Measurements from ENCODE around the gene ANTXR1. TPM values are rescaled to one million over a fixed set of nuclear protein-coding genes. Genes with fewer than 3 reads are reported as not detected.
A peak's percentile ranks its signal among the peaks of the same experiment; 100 is the strongest.

Gene ANTXR1
- total RNA-seq, 1 donor from 2014 or later = 54.3 TPM

DNA sequence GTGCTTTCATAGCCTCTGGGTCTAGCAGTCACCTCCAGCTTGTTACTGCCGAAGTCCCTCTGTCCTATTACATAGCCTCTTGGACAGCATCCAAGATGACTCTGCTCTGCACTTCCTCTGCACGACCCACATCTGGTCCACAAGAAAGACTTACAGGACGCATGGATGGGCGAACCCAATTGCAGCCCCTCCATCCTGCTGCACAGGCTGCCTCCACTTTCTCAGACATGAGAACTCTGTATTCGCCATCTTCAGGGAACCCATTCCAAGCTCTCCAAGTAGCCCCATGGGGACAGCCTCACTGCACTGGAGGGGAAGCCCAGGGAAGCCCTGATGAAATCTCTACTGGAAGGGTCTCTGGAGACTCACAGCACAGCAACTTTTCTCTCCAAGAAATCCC lies 201.9 kb downstream of the ANTXR1 start:
- Histone ChIP-seq H3K4me3 (no peak overlapping the region), H3K27ac (no peak overlapping the region), H3K4me1 (peaks cover 28% of the 10 kb centered on the region), H3K36me3 (no peaks in the 10 kb centered on the region), H3K9me3 (no peaks in the 10 kb centered on the region), H3K27me3 (ENCODE audit: low read depth) (no peaks in the 10 kb centered on the region)
- TF ChIP-seq, protein P1, sequence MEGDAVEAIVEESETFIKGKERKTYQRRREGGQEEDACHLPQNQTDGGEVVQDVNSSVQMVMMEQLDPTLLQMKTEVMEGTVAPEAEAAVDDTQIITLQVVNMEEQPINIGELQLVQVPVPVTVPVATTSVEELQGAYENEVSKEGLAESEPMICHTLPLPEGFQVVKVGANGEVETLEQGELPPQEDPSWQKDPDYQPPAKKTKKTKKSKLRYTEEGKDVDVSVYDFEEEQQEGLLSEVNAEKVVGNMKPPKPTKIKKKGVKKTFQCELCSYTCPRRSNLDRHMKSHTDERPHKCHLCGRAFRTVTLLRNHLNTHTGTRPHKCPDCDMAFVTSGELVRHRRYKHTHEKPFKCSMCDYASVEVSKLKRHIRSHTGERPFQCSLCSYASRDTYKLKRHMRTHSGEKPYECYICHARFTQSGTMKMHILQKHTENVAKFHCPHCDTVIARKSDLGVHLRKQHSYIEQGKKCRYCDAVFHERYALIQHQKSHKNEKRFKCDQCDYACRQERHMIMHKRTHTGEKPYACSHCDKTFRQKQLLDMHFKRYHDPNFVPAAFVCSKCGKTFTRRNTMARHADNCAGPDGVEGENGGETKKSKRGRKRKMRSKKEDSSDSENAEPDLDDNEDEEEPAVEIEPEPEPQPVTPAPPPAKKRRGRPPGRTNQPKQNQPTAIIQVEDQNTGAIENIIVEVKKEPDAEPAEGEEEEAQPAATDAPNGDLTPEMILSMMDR (IDR thresholded peaks at IDR 0.05) = no peak
- DNase-seq = no peak
- intact Hi-C loops (cut with DNase I) = no loop called here
- peak; percentile 22 to 43 for ATAC-seq

GRCh38 chr2:69216535-69217332 lies 203.8 kb downstream of the ANTXR1 start:
- Histone ChIP-seq H3K27ac (no peak overlapping the region), H3K27me3 (ENCODE audit: low read depth) (no peaks in the 10 kb centered on the region), H3K4me3 (no peak overlapping the region), H3K36me3 (no peaks in the 10 kb centered on the region), H3K9me3 (no peaks in the 10 kb centered on the region), H3K4me1 (peaks cover 28% of the 10 kb centered on the region)
- intact Hi-C loops (cut with DNase I) = no loop called here
- DNase-seq (no peak), ATAC-seq (no peak)
- TF ChIP-seq, protein P1 (IDR thresholded peaks at IDR 0.05) = no peak

DNA sequence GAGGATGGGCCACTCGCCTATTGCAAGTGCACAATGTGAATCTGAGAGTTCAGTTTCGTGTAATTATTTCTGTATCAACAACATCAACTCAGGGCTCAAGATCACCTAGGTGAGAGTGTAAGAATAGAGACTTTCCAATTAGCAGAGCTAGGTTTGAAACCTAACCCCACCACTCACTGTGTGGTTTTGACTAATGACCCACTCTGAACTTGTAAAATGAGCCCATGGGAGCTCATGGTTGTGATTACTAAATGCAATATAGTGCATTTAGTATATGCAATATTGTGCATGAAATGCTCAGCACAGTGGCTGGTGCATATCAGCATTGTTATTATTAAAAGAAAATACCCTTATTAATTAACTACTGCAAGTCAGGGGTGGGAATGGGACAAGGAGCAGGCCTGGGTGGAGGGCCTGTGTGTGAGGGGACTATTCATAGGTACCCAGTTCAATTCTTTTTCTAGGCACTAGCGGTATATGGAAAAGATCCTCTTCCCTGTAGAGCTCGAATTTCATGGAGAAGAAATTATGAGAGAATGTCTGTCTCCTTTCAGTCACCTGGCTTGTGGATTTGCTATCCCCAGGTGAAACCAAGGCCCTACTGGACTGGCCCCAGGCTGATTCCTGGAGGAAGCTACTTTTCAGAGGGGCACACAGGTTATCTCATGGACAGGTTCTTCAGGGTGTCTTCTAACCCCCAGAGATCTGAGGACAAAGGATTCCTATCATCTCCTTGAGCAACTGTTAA lies 204.5 kb downstream of the ANTXR1 start:
- intact Hi-C loops (cut with DNase I) = no loop called here

GRCh38 chr2:69221512-69221911 lies 208.5 kb downstream of the ANTXR1 start:
- Histone ChIP-seq H3K9me3 (no peaks in the 10 kb centered on the region), H3K36me3 (no peaks in the 10 kb centered on the region), H3K4me1 (peaks cover 38% of the 10 kb centered on the region), H3K4me3 (no peak overlapping the region), H3K27me3 (ENCODE audit: low read depth) (no peaks in the 10 kb centered on the region), H3K27ac (no peak overlapping the region)
- intact Hi-C loops (cut with DNase I) = no loop called here
- DNase-seq (no peak), ATAC-seq (no peak)
- TF ChIP-seq, protein P1 (IDR thresholded peaks at IDR 0.05) = no peak

More for the DNA sequence above, 204.5 kb downstream of the ANTXR1 start:
- no peak for DNase-seq
- TF ChIP-seq, protein P1 (IDR thresholded peaks at IDR 0.05) = no peak
- no peaks in the 10 kb centered on the region for H3K9me3 ChIP-seq
- H3K27ac ChIP-seq = no peak overlapping the region
- H3K4me3 ChIP-seq = no peak overlapping the region
- no peaks in the 10 kb centered on the region for H3K36me3 ChIP-seq
- no peaks in the 10 kb centered on the region for H3K27me3 ChIP-seq (ENCODE audit: low read depth)
- H3K4me1 ChIP-seq = peaks cover 35% of the 10 kb centered on the region
- ATAC-seq = no peak

DNA sequence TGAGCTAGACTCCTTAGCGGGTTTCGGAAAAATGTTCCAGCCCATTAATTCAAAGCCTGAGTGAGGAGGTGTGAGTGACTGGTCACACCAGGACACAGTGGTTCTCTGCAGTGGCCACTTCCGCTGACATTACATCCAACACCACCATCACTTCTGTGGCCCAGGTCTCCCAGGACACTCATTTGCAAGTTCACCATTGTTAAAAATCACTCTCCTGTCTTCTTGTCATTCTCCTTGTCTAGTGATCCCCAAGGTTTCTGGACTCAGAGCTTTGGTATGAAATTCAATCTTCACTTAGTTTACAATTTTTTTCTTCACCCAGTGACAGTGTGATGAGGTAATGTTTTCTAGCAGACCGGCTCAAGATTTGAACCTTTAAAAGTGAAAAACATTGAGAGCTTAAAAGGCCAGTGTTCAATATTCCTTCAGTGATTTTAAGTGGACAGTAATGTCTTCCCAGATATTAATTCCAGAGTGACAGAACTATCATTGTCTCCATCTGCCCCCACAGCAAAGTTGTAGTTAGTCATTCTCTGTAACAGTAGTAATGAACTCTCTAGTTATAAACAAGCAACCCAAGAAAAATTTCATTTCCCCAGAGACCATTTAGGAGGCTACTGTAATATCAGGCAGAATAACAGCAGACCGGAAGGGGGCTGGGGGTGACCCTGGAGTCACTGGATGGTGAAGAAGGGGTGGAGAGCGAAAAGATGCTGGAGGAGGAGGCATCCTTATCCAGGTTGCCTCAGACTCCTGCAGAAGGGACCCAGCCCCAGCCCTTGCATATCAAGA lies 209.2 kb downstream of the ANTXR1 start:
- H3K9me3 ChIP-seq = no peaks in the 10 kb centered on the region
- DNase-seq = no peak
- TF ChIP-seq, protein P1 (IDR thresholded peaks at IDR 0.05) = no peak
- intact Hi-C loops (cut with DNase I) = no loop called here
- no peak overlapping the region for H3K4me3 ChIP-seq
- H3K4me1 ChIP-seq = peaks cover 31% of the 10 kb centered on the region
- ATAC-seq = peak in 1 of 2 donors; percentile 19
- H3K27me3 ChIP-seq (ENCODE audit: low read depth) = no peaks in the 10 kb centered on the region
- H3K36me3 ChIP-seq = no peaks in the 10 kb centered on the region
- H3K27ac ChIP-seq = no peak overlapping the region

Measured in lower lobe of right lung (tissue), 2 donors.